Activated T-helper 9 cell treated with anti-CD3 and anti-CD28 coated beads, Interleukin-2, amount 50 U/mL, for 16 hours (primary cell): ENCODE results near the gene FUBP1.
"Not testable (repeated sequence)": the region's sequence is repeated elsewhere in the genome, so short reads cannot be mapped to it uniquely, and the experiment has no call there.

ENCODE experiments used
- DNase-seq: peaks from one replicate; pipeline ENCODE4 v3.0.0-alpha.2; 2020; ENCODE audit warnings: low read depth

The FUBP1 gene

GRCh38 chr1:77986810-77987209, 7.9 kb upstream of the FUBP1 start:
- DNase-seq = no peak

- DNase-seq = no peak
Measured at GRCh38 chr1:77984629-77985028, 5.8 kb upstream of the FUBP1 start.

DNA sequence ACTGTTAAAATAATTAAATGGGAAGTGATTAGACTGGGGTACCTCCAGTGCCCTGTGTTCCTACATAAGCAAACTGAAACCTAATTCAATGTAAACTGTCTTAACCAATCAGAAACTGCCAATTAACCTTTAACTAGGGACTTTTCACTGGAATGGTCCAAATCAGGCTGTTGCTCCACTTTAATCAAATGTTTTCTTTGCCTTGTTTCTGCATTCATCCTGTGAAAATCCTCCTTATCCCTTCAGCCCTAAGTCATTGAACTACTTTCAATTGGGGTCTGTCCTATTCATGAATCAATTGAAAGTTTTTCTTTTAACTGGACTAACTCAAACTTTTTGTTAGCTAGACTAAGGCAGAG, 5.1 kb upstream of the FUBP1 start:
- DNase-seq = no peak

DNA sequence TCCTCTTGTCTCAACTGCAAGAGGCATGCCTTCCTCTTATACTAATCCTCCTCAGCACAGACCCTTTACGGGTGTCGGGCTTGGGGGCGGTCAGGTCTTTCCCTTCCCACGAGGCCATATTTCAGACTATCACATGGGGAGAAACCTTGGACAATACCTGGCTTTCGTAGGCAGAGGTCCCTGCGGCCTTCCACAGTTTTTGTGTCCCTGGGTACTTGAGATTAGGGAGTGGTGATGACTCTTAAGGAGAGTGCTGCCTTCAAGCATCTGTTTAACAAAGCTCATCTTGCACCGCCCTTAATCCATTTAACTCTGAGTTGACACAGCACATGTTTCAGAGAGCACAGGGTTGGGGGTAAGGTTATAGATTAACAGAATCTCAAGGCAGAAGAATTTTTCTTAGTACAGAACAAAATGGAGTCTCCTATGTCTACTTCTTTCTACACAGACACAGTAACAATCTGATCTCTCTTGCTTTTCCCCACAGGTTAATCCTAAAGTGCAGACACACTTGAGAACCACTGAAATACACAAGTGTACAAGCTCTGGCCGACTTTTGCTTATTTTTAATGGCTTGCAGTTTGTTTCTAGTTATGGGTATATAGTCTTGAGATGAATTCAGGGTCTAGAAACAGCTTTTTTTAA, 4.6 kb upstream of the FUBP1 start:
- not testable (repeated sequence) for DNase-seq

DNA sequence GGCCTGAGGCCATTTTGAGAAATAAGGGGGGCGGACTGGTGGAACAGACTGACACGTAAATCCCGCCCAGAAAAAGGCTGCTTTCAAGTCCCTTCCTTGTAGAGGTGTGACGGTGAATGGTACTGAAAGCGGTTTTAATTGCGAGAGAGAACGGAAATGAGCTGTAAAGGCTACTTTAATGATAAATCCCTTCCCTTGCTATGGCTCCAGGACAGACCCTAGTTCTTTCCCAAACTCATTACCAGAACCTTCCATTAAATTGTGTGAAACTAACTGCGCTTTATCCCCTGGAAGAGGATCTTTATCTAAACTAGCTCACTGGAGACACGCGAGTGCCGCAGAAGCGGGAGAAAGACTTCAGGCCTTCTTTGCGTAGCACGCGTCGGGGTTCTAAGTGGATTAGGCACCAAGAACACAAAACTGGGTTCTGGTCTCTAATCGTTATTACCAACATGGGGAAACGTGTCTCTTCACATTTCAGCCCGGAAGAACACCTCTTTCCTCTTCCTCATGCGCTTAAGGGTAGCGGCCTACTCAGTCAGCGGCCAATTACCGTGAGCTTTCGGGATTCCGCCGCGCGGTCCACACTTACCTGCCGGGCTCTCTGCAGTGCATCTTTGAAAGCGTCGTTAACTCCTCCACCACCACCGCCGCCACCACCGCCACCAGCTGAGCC, 441 bp downstream of the FUBP1 start:
- peak; percentile 63 for DNase-seq

- DNase-seq = no peak
Measured at GRCh38 chr1:77977989-77978292, 931 bp downstream of the FUBP1 start.

DNA sequence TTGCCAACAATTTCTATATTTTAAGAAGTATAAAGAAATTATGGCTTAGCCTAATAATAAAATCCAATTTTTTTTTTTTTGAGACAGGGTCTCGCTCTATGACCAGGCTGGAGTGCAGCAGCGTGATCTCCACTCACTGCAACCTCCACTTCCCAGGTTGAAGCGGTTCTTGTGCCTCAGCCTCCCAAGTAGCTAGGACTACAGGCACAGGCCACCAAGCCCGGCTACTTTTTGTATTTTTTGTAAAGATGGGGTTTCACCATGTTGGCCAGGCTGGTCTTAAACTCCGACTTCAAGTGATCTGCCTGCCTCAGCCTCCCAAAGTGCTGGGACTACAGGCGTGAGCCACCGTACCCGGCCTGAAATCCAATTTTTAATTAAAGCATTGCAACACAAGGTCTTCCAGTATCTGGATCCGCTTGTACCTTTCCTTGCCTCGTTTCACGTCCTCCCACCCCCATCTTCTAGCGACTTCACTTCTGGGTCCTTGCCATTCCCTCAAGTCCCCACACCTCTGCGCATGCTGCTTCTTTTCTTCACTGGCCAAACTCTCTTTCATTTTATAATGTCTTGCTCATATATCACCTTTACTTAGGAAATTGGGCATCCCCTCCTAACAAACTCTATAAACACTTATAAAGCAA, 2.3 kb downstream of the FUBP1 start:
- DNase-seq = no peak

- DNase-seq = no peak
Measured at GRCh38 chr1:77975907-77976306, 3.0 kb downstream of the FUBP1 start.

GRCh38 chr1:77975386-77975785, 3.5 kb downstream of the FUBP1 start:
- DNase-seq = no peak

GRCh38 chr1:77972080-77972479, 6.8 kb downstream of the FUBP1 start:
- no peak for DNase-seq

GRCh38 chr1:77970192-77970591, 8.7 kb downstream of the FUBP1 start:
- no peak for DNase-seq

- no peak for DNase-seq
Measured at GRCh38 chr1:77966291-77966690, 12.6 kb downstream of the FUBP1 start.

GRCh38 chr1:77961392-77961791, 17.5 kb downstream of the FUBP1 start:
- DNase-seq = no peak

DNA sequence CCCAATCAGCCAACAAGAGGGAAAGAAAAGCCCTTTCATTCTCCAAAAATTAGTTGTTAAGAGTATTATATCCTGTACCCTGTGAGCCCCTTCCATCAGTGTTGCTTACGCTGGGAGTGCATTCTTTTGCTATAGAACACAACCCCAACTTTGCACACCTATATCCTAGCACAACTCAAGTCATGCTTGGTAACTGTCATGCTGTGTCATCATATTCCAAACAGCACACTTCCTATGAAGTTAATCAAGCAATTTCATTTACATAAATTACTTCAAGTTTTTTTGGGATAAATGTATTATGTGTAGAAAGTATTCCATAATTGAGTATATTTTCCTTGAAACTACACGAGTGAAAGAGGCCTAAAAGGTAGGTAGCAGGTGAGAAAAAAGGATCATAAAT, 20.0 kb downstream of the FUBP1 start:
- no peak for DNase-seq

- DNase-seq = no peak
Measured at GRCh38 chr1:77958391-77958790, 20.5 kb downstream of the FUBP1 start.

GRCh38 chr1:77956464-77956863, 22.4 kb downstream of the FUBP1 start:
- DNase-seq = no peak

GRCh38 chr1:77955709-77956108, 23.2 kb downstream of the FUBP1 start:
- no peak for DNase-seq

- no peak for DNase-seq
Measured at GRCh38 chr1:77954521-77954920, 24.4 kb downstream of the FUBP1 start.

- DNase-seq = no peak
Measured at GRCh38 chr1:77953907-77954306, 25.0 kb downstream of the FUBP1 start.

GRCh38 chr1:77951328-77951727, 27.5 kb downstream of the FUBP1 start:
- DNase-seq = no peak

DNA sequence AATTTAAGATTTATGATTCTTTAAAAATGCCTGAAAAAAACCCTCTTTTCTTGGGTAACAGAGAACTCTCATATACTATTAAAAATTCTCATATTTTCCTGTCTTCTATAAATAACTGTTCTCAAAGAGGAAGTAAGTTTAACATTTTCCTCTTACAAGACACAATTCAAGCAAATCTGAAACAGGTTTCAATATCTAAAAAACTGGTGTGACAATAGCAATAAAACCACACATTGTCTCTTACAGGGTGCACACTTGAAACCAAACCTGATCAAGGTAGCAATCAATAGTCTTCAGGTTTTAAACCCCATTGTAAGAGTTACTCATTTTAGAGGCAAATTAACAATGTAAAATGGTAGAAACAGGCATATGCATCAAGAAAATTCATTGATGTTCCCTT, 28.0 kb downstream of the FUBP1 start:
- no peak for DNase-seq

GRCh38 chr1:77948841-77949424, 29.9 kb downstream of the FUBP1 start:
- no peak for DNase-seq

- DNase-seq = no peak
Measured at GRCh38 chr1:77945345-77945744, 33.5 kb downstream of the FUBP1 start.
